ENCODE data around the gene COPB1. TPM values are rescaled to one million over a fixed set of nuclear protein-coding genes. Genes with fewer than 3 reads are reported as not detected.

The COPB1 gene
- total RNA-seq, 4 donors from 2014 or later = 30.7 to 91.9 (median 60.9) TPM

- no peaks in the 10 kb centered on the region for H3K9me3 ChIP-seq
- in situ Hi-C loops (cut with MboI; ENCODE audit: low pct_ligation_motif_present in 1 of 4, low pct_unique_long_range_greater_than_20kb in 1 of 4, low sequenced_read_pairs in 3 of 4) = loop anchor here in 2 of 4 donors (10.0 to 25.0 kb wide), 3 partner anchors 107 to 365 kb away; partner anchors contain the start of genes CYP2R1 (in 2 of the 2) and PDE3B (in 2 of the 2)
- TF ChIP-seq EP300 (IDR thresholded peaks at IDR 0.05; ENCODE audit: low read depth) = no peak
- no peak for TF ChIP-seq POLR2A (IDR thresholded peaks at IDR 0.05)
- TF ChIP-seq CTCF (IDR thresholded peaks at IDR 0.05) = no peak
- TF ChIP-seq POLR2AphosphoS5 (IDR thresholded peaks at IDR 0.05) = no peak
- no peaks in the 10 kb centered on the region for H3K4me1 ChIP-seq
- no peak overlapping the region for H3K27ac ChIP-seq
- intact Hi-C loops (cut with DNase I; ENCODE audit: low total_unique reads) = loop anchor here (10.0 kb wide), 1 partner anchor 245 kb away; no protein-coding TSS in a partner anchor
- DNase-seq = no peak
- no peaks in the 10 kb centered on the region for H3K36me3 ChIP-seq
- WGBS, 2 donors (ENCODE audit: low coverage in 1 of 2) = 96 to 100% methylated on average over 2 of the region's 2 CpGs
- no peak overlapping the region for H3K4me3 ChIP-seq
- no peaks in the 10 kb centered on the region for H3K27me3 ChIP-seq
These were observed 30.3 kb upstream of the COPB1 start for GRCh38 chr11:14529951-14530350.

GRCh38 chr11:14529321-14529720 is 29.7 kb upstream of the COPB1 start:
- H3K27ac ChIP-seq = no peak overlapping the region
- intact Hi-C loops (cut with DNase I; ENCODE audit: low total_unique reads) (no loop called here), in situ Hi-C loops (cut with MboI; ENCODE audit: low pct_ligation_motif_present in 1 of 4, low pct_unique_long_range_greater_than_20kb in 1 of 4, low sequenced_read_pairs in 3 of 4) (loop anchor here in 1 of 4 donors (10.0 to 25.0 kb wide), 2 partner anchors 108 to 365 kb away; partner anchors contain the start of genes CYP2R1 and PDE3B)
- no peaks in the 10 kb centered on the region for H3K27me3 ChIP-seq
- DNase-seq = no peak
- H3K36me3 ChIP-seq = no peaks in the 10 kb centered on the region
- no peaks in the 10 kb centered on the region for H3K4me1 ChIP-seq
- H3K9me3 ChIP-seq = no peaks in the 10 kb centered on the region
- WGBS, 2 donors (ENCODE audit: low coverage in 1 of 2) = 75 to 90% methylated on average over 3 of the region's 3 CpGs
- TF ChIP-seq POLR2A (IDR thresholded peaks at IDR 0.05) = no peak
- no peak for TF ChIP-seq EP300 (IDR thresholded peaks at IDR 0.05; ENCODE audit: low read depth)
- no peak for TF ChIP-seq POLR2AphosphoS5 (IDR thresholded peaks at IDR 0.05)
- TF ChIP-seq CTCF (IDR thresholded peaks at IDR 0.05) = no peak
- H3K4me3 ChIP-seq = no peak overlapping the region

- 100% methylated on average over 1 of the region's 1 CpG for WGBS, 2 donors (ENCODE audit: low coverage in 1 of 2)
- H3K4me3 ChIP-seq = no peak overlapping the region
- no peak for DNase-seq
- intact Hi-C loops (cut with DNase I; ENCODE audit: low total_unique reads) = loop anchor here (5.0 kb wide), 1 partner anchor 370 kb away; the partner anchor contains the start of gene CYP2R1
- no peak overlapping the region for H3K27ac ChIP-seq
- peaks cover 6 to 22% (median 18%) of the 10 kb centered on the region in 4 donors for H3K4me1 ChIP-seq
- no peaks in the 10 kb centered on the region for H3K27me3 ChIP-seq
- peaks cover 0 to 4% (median 0%) of the 10 kb centered on the region in 4 donors for H3K36me3 ChIP-seq
- no peaks in the 10 kb centered on the region for H3K9me3 ChIP-seq
- in situ Hi-C loops (cut with MboI; ENCODE audit: low pct_ligation_motif_present in 1 of 4, low pct_unique_long_range_greater_than_20kb in 1 of 4, low sequenced_read_pairs in 3 of 4) = loop anchor here in 3 of 4 donors (5.0 to 25.0 kb wide), 3 partner anchors 364 to 372 kb away; partner anchors contain the start of gene CYP2R1 (in 3 of the 3)
- TF ChIP-seq CTCF (IDR thresholded peaks at IDR 0.05) = no peak
- no peak for TF ChIP-seq POLR2AphosphoS5 (IDR thresholded peaks at IDR 0.05)
- no peak for TF ChIP-seq EP300 (IDR thresholded peaks at IDR 0.05; ENCODE audit: low read depth)
- TF ChIP-seq POLR2A (IDR thresholded peaks at IDR 0.05) = no peak
These were observed 23.2 kb upstream of the COPB1 start for GRCh38 chr11:14522801-14523200.

GRCh38 chr11:14522245-14522644 is 22.6 kb upstream of the COPB1 start:
- TF ChIP-seq POLR2A (IDR thresholded peaks at IDR 0.05) = no peak
- intact Hi-C loops (cut with DNase I; ENCODE audit: low total_unique reads) = loop anchor here (5.0 kb wide), 1 partner anchor 370 kb away; the partner anchor contains the start of gene CYP2R1
- in situ Hi-C loops (cut with MboI; ENCODE audit: low pct_ligation_motif_present in 1 of 4, low pct_unique_long_range_greater_than_20kb in 1 of 4, low sequenced_read_pairs in 3 of 4) = loop anchor here in 3 of 4 donors (5.0 to 25.0 kb wide), 3 partner anchors 365 to 373 kb away; partner anchors contain the start of gene CYP2R1 (in 3 of the 3)

More at GRCh38 chr11:14522245-14522644, 22.6 kb upstream of the COPB1 start:
- Histone ChIP-seq H3K27ac (no peak overlapping the region), H3K4me3 (no peak overlapping the region), H3K9me3 (no peaks in the 10 kb centered on the region), H3K27me3 (no peaks in the 10 kb centered on the region), H3K4me1 (peaks cover 6 to 23% (median 18%) of the 10 kb centered on the region in 4 donors), H3K36me3 (peaks cover 0 to 10% (median 0%) of the 10 kb centered on the region in 4 donors)
- WGBS, 2 donors (ENCODE audit: low coverage in 1 of 2) = 91 to 100% methylated on average over 1 of the region's 1 CpG
- DNase-seq = no peak

Measured in transverse colon (tissue), 4 donors.